ENCODE measurements around the gene CAPS2.

CAPS2 gene

GRCh38 chr12:75227132-75227531 is 103.0 kb downstream of the CAPS2 start:
- TF ChIP-seq MYC (IDR thresholded peaks at IDR 0.05; ENCODE audit: low read depth, low read length), result no peak
- no peak for TF ChIP-seq POLR2A (IDR thresholded peaks at IDR 0.05; ENCODE audit: extremely low read depth, insufficient read length)
- TF ChIP-seq CTCF (IDR thresholded peaks at IDR 0.05; ENCODE audit: low read depth, low read length), result no peak
- TF ChIP-seq MAX (IDR thresholded peaks at IDR 0.05; ENCODE audit: low read depth, low read length), result no peak
- H3K4me3 ChIP-seq (ENCODE audit: low read depth, low read length), result no peak overlapping the region
- DNase-seq (ENCODE audit: low read depth), result no peak
